ACC112 (cell line): Measurements from ENCODE around the gene CCNI.
A peak's percentile ranks its signal among the peaks of the same experiment; 100 is the strongest.
"Not testable (repeated sequence)": the region's sequence is repeated elsewhere in the genome, so short reads cannot be mapped to it uniquely, and the experiment has no call there.

Experiments used
- H2AFZ ChIP-seq: fragments of 200-600 bp; sonication (generic); one replicate; pipeline ENCODE4 v1.6.0; 2017; ENCODE audit warnings: antibody characterized with exemption, low read length; ENCODE audit not compliant: unreplicated experiment
- H3K27ac ChIP-seq: fragments of 200-600 bp; sonication (generic); 2 replicates; pipeline ENCODE4 v1.5.1; 2014; ENCODE audit warnings: low read depth, mild to moderate bottlenecking, antibody characterized with exemption, low read length, moderate library complexity
- H3K27me3 ChIP-seq: fragments of 200-600 bp; sonication (generic); 2 replicates; pipeline ENCODE4 v1.6.1; 2014; ENCODE audit warnings: mild to moderate bottlenecking, antibody characterized with exemption, low read length, moderate library complexity, mixed read lengths; ENCODE audit not compliant: insufficient read depth
- H3K36me3 ChIP-seq: fragments of 200-600 bp; sonication (generic); 2 replicates; pipeline ENCODE4 v1.6.1; 2016; ENCODE audit warnings: mild to moderate bottlenecking, antibody characterized with exemption, low read length, moderate library complexity, mixed read lengths; ENCODE audit not compliant: insufficient read depth
- H3K4me1 ChIP-seq: fragments of 200-600 bp; sonication (generic); one replicate; pipeline ENCODE4 v1.6.1; 2016; ENCODE audit warnings: low read length, mixed read lengths; ENCODE audit not compliant: insufficient read depth, unreplicated experiment, control insufficient read depth
- H3K4me3 ChIP-seq: fragments of 200-600 bp; sonication (generic); 2 replicates; pipeline ENCODE4 v1.5.1; 2014; ENCODE audit warnings: mild to moderate bottlenecking, low read depth, low read length
- H3K79me2 ChIP-seq: fragments of 200-600 bp; sonication (generic); one replicate; pipeline ENCODE4 v1.6.0; 2016; ENCODE audit warnings: low read length; ENCODE audit not compliant: control insufficient read depth, unreplicated experiment, insufficient read depth

Gene CCNI

GRCh38 chr4:77082886-77083608, 7.3 kb upstream of the CCNI start:
- no peaks in the 10 kb centered on the region for H3K4me1 ChIP-seq
- H3K79me2 ChIP-seq = no peaks in the 10 kb centered on the region
- no peaks in the 10 kb centered on the region for H3K27me3 ChIP-seq
- H3K27ac ChIP-seq = no peak overlapping the region
- H3K4me3 ChIP-seq = no peak overlapping the region
- no peaks in the 10 kb centered on the region for H3K36me3 ChIP-seq
- no peak overlapping the region for H2AFZ ChIP-seq

DNA sequence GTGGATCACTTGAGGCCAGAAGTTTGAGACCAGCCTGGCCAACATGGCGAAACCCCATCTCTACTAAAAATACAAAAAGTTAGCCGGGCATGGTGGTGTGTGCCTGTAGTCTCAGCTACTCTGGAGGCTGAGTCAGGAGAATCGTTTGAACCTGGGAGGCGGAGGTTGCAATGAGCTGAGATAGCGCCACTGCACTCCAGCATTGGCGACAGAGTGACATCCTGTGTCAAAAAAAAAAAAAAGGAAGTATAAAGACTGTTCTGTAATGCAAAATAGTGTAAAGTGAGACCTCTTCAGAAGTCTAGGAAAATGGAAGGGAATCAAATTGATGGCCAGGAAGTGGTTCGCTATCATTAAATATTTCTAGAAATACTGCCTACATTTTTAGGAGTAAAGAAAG, 5.0 kb upstream of the CCNI start:
- H3K27me3 ChIP-seq, H3K36me3 ChIP-seq, H3K4me1 ChIP-seq, H2AFZ ChIP-seq, H3K79me2 ChIP-seq, H3K27ac ChIP-seq, H3K4me3 ChIP-seq: not testable (repeated sequence)

GRCh38 chr4:77079281-77079680, 3.5 kb upstream of the CCNI start:
- H3K79me2 ChIP-seq = peaks cover 18% of the 10 kb centered on the region
- no peak overlapping the region for H3K27ac ChIP-seq
- H3K36me3 ChIP-seq = no peaks in the 10 kb centered on the region
- H3K4me1 ChIP-seq = no peaks in the 10 kb centered on the region
- no peaks in the 10 kb centered on the region for H3K27me3 ChIP-seq
- H2AFZ ChIP-seq = no peak overlapping the region
- H3K4me3 ChIP-seq = no peak overlapping the region

DNA sequence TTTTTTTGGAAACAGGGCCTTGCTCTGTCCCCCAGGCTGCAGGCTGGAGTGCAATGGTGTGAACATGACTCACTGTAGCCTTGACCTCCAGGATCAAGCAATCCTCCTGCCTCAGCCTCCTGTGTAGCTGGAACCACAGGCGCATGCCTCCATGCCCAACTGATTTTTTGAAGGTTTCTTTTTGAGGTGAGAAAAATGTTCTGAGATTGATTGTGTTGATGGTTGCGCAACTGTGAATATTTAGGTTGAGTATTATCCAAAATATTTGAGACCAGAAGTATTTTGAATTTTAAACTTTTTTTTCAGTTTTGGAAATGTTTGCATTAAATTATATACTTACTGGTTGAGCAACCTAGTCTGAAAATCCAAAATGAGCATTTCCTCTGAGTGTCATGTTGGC, 2.6 kb upstream of the CCNI start:
- Histone ChIP-seq H3K27ac (no peak overlapping the region), H3K27me3 (no peaks in the 10 kb centered on the region), H2AFZ (no peak overlapping the region), H3K79me2 (peaks cover 26% of the 10 kb centered on the region), H3K4me1 (peaks cover 5% of the 10 kb centered on the region), H3K4me3 (no peak overlapping the region), H3K36me3 (no peaks in the 10 kb centered on the region)

DNA sequence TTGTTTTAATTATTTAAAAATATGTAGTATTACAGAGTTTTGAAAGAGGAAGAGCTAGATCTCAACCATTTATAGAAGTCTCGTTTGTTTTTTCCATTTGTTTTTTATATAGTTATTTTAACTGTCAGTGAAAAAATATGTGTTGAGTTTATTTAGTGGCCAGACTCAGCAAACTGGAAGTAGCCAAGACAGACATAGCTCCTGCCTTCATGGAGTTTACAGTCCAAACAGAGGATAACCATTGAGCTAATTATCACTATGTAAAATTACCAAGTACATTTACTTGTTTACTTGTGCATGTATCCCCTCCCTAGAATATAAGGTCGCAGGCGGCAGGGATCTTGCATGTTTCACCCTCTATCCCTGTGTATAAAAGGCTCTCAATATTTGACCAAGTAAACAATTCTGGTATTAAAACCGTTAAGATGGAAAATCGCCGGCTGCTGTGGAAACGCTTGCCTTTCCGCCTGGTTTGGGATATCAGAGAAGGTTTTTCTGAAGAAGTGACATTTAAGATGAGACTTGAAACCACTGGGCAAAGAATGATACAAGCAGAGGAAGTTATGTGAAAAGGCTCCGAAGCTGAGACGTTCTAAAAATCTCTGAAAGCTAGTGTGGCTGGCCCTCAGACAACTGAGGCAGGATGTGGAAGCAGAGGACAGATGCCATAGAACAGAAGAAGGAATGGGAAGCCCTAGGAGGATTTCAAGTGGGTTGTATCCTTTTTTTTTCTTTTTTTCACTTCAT, 1.3 kb upstream of the CCNI start:
- no peaks in the 10 kb centered on the region for H3K36me3 ChIP-seq
- peak overlapping the region; percentile 99 for H3K27ac ChIP-seq
- H3K27me3 ChIP-seq = no peaks in the 10 kb centered on the region
- H2AFZ ChIP-seq = no peak overlapping the region
- H3K79me2 ChIP-seq = peaks cover 40% of the 10 kb centered on the region
- H3K4me1 ChIP-seq = peaks cover 16% of the 10 kb centered on the region
- peak overlapping the region; percentile 95 for H3K4me3 ChIP-seq

- Histone ChIP-seq H3K4me3 (peak overlapping the region; percentile 95), H3K36me3 (no peaks in the 10 kb centered on the region), H3K79me2 (peaks cover 58% of the 10 kb centered on the region), H3K4me1 (peaks cover 21% of the 10 kb centered on the region), H3K27ac (peak overlapping the region; percentile 99), H3K27me3 (no peaks in the 10 kb centered on the region), H2AFZ (peak overlapping the region; percentile 68)
Measured at GRCh38 chr4:77074981-77075855, 571 bp downstream of the CCNI start.

DNA sequence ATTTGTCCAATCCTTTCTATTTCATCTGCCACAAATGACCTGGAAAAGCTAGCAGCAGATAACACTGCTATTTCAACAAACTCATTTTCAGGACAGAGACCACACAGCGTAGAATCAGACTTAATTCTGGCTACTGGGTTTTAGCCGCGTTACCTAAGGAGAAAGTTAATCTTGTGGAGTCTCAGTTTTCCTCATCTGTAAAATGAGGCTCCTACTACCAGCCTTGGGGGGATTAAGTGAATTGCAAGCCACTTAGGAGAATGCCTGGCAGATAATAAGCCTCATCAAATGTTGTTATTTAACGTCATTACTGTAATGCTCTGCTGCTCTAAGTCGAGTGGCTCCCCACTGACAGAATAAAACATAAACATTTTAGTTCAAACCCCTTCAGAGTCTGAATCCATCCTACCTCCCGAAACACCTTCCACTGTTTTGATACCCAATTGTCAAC, 1.4 kb downstream of the CCNI start:
- H3K4me3 ChIP-seq = peak overlapping the region; percentile 95
- no peaks in the 10 kb centered on the region for H3K27me3 ChIP-seq
- peaks cover 65% of the 10 kb centered on the region for H3K79me2 ChIP-seq
- no peak overlapping the region for H2AFZ ChIP-seq
- H3K27ac ChIP-seq = peak overlapping the region; percentile 4; the same call in 1 of the 2 replicates
- H3K36me3 ChIP-seq = no peaks in the 10 kb centered on the region
- peaks cover 21% of the 10 kb centered on the region for H3K4me1 ChIP-seq

- peaks cover 68% of the 10 kb centered on the region for H3K79me2 ChIP-seq
- no peaks in the 10 kb centered on the region for H3K36me3 ChIP-seq
- H3K4me1 ChIP-seq = peaks cover 21% of the 10 kb centered on the region
- H3K27me3 ChIP-seq = no peaks in the 10 kb centered on the region
- no peak overlapping the region for H2AFZ ChIP-seq
- peak overlapping the region; percentile 4; the same call in 1 of the 2 replicates for H3K27ac ChIP-seq
- peak overlapping the region; percentile 95 for H3K4me3 ChIP-seq
Measured at GRCh38 chr4:77073981-77074380, 1.8 kb downstream of the CCNI start.

GRCh38 chr4:77073106-77073809, 2.5 kb downstream of the CCNI start:
- Histone ChIP-seq H3K36me3 (no peaks in the 10 kb centered on the region), H3K4me1 (peaks cover 21% of the 10 kb centered on the region), H2AFZ (no peak overlapping the region), H3K4me3 (peak overlapping the region; percentile 95), H3K27me3 (no peaks in the 10 kb centered on the region), H3K79me2 (peaks cover 75% of the 10 kb centered on the region), H3K27ac (peak overlapping the region; percentile 4; the same call in 1 of the 2 replicates)

DNA sequence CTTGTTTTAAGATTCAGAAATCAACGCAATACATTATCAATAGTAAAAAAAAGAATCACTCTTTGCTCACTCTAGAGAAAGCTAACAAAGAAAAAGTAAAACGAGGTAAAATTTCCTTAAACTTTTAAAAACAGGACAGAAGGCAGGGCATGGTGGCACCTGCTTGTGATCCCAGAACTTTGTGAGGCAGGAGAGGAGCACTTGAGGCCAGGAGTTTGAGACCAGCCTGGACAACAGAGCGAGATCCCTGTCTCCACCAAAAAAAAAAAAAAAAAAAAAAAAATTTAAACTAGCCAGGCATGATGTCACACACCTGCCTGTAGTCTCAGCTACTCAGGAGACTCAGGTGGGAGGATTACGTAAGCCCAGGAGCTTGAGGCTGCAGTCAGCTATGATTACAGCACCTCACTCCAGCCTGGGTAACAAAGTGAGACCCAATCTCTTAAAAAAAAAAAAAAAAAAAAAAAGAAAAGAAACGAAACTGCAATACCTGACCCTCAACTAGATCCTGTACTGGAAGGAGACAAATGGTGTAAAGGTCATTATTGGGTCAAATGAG, 3.5 kb downstream of the CCNI start:
- Histone ChIP-seq H3K36me3 (no peaks in the 10 kb centered on the region), H3K4me3 (peak overlapping the region; percentile 95), H3K79me2 (peaks cover 80% of the 10 kb centered on the region), H3K4me1 (peaks cover 21% of the 10 kb centered on the region), H3K27me3 (no peaks in the 10 kb centered on the region), H2AFZ (no peak overlapping the region), H3K27ac (no peak overlapping the region)
